Esophagus muscularis mucosa (tissue), 4 donors: ENCODE results near the gene RPLP2. TPM values are rescaled to one million over a fixed set of nuclear protein-coding genes. Genes with fewer than 3 reads are reported as not detected.
A peak's percentile ranks its signal among the peaks of the same experiment; 100 is the strongest.

Experiments used
- DNase-seq: peaks from one replicate; pipeline ENCODE4 v3.0.0-alpha.2; 2017; ENCODE audit errors: extremely low spot score
- H3K27ac ChIP-seq, 4 donors: fragments of 200-600 bp; sonication (generic); replicated peaks in 1 of 4; 1 replicate in 3 of 4; 2 replicates in 1 of 4; pipeline ENCODE4 v1.5.1; 2016 to 2019; ENCODE audit warnings: mild to moderate bottlenecking in 1 of 4
- H3K27me3 ChIP-seq, 4 donors: fragments of 200-600 bp; sonication (generic); one replicate each; pipeline versions ENCODE4 v1.5.1 to v1.6.0; 2016 to 2019
- H3K36me3 ChIP-seq, 4 donors: fragments of 200-600 bp; sonication (generic); one replicate each; pipeline ENCODE4 v1.5.1; 2016 to 2019
- H3K4me1 ChIP-seq, 4 donors: fragments of 200-600 bp; sonication (generic); one replicate each; pipeline ENCODE4 v1.5.1; 2016 to 2019
- H3K4me3 ChIP-seq, 4 donors: fragments of 200-600 bp; sonication (generic); 1 replicate in 2 of 4; 2 replicates in 2 of 4; pipeline ENCODE4 v1.5.1; 2016 to 2019; ENCODE audit warnings: mild to moderate bottlenecking in 4 of 4, moderate library complexity in 1 of 4
- H3K9me3 ChIP-seq, 4 donors: fragments of 200-600 bp; sonication (generic); 1 replicate in 3 of 4; 2 replicates in 1 of 4; pipeline ENCODE4 v1.5.1; 2016 to 2019
- CTCF ChIP-seq, 3 experiments: fragments of 200-600 bp in 2 of 3; fragments of 450-650 bp in 1 of 3; sonication (generic) in 2 of 3; IDR thresholded peaks; one replicate each; pipeline ENCODE4 v1.5.1; 2017 to 2019; ENCODE audit warnings: antibody characterized with exemption in 3 of 3, mild to moderate bottlenecking in 2 of 3, moderate library complexity in 1 of 3
- EP300 ChIP-seq: sonication (generic); formaldehyde crosslinking; IDR thresholded peaks from one replicate; pipeline ENCODE4 v1.6.1; 2017; ENCODE audit warnings: antibody characterized with exemption
- POLR2A ChIP-seq: fragments of 450-650 bp; IDR thresholded peaks from one replicate; pipeline ENCODE4 v1.6.1; 2017; ENCODE audit warnings: antibody characterized with exemption, moderate library complexity, mild to moderate bottlenecking, low read depth
- POLR2AphosphoS5 ChIP-seq, 2 donors: sonication (generic); formaldehyde crosslinking; IDR thresholded peaks; one replicate each; pipeline ENCODE4 v1.6.1; 2017; ENCODE audit warnings: antibody characterized with exemption in 2 of 2
- WGBS: methylation state at CpG from one replicate; pipeline ENCODE4 v1.1.5; 2018; 5-methylcytosine and 5-hydroxymethylcytosine counted together
- intact Hi-C: fragments of 100-400 bp; cut with DNase I; formaldehyde crosslinking; loops from one replicate; pipeline ENCODE4 v1.15.1; 2023
- total RNA-seq, 4 donors: library from RNA; depleted of rRNA; stranded (reverse); fragments of >200 nt; gene quantifications; one replicate each; pipeline versions ENCODE4 v1.1.0 to v1.2.1, GENCODE V29; 2016

Gene RPLP2
- total RNA-seq, 4 donors from 2014 or later: 318 to 813 (median 686) TPM

GRCh38 chr11:844693-845644, 35.2 kb downstream of the RPLP2 start:
- peaks cover 3 to 24% (median 21%) of the 10 kb centered on the region in 4 donors for H3K36me3 ChIP-seq
- WGBS: 58% methylated on average over 3 of the region's 31 CpGs

GRCh38 chr11:845872-846495, 36.2 kb downstream of the RPLP2 start:
- peaks cover 62 to 90% (median 84%) of the 10 kb centered on the region in 4 donors for H3K4me1 ChIP-seq
- no peaks in the 10 kb centered on the region for H3K9me3 ChIP-seq
- peaks cover 0 to 20% (median 16%) of the 10 kb centered on the region in 4 donors for H3K36me3 ChIP-seq
- H3K27ac ChIP-seq: peak overlapping the region; percentile 88 to 94 (median 91)
- intact Hi-C loops: loop anchor here (2.0 kb wide), 1 partner anchor 81 kb away; no protein-coding TSS in a partner anchor
- peak overlapping the region in 3 of 4 donors; percentile 80 to 94 (median 89) for H3K4me3 ChIP-seq
- WGBS: no CpG with 5 or more reads among the region's 8 CpGs
- no peak for TF ChIP-seq POLR2AphosphoS5 (IDR thresholded peaks at IDR 0.05)
- no peak for TF ChIP-seq POLR2A
- no peak for TF ChIP-seq EP300
- TF ChIP-seq CTCF (IDR thresholded peaks at IDR 0.05): no peak
- peaks cover 0 to 17% (median 5%) of the 10 kb centered on the region in 4 donors for H3K27me3 ChIP-seq
- no peak for DNase-seq

More at GRCh38 chr11:844693-845644, 35.2 kb downstream of the RPLP2 start:
- Histone ChIP-seq H3K4me1 (peaks cover 60 to 90% (median 84%) of the 10 kb centered on the region in 4 donors), H3K9me3 (no peaks in the 10 kb centered on the region), H3K27ac (peak overlapping the region; percentile 88 to 94 (median 91)), H3K27me3 (peaks cover 0 to 17% (median 5%) of the 10 kb centered on the region in 4 donors), H3K4me3 (peak overlapping the region; percentile 80 to 94 (median 90))
- intact Hi-C loops: loop anchor here (2.0 kb wide), 1 partner anchor 82 kb away; no protein-coding TSS in a partner anchor
- TF ChIP-seq POLR2AphosphoS5 (IDR thresholded peaks at IDR 0.05) (peak; percentile 79 to 89), CTCF (IDR thresholded peaks at IDR 0.05) (no peak)
- peak; percentile 98 for DNase-seq

- WGBS: 70% methylated on average over 6 of the region's 11 CpGs
- Histone ChIP-seq H3K27me3 (peaks cover 0 to 17% (median 5%) of the 10 kb centered on the region in 4 donors), H3K36me3 (peaks cover 0 to 20% (median 13%) of the 10 kb centered on the region in 4 donors), H3K9me3 (no peaks in the 10 kb centered on the region), H3K4me1 (peaks cover 57 to 90% (median 84%) of the 10 kb centered on the region in 4 donors), H3K27ac (peak overlapping the region; percentile 88 to 94 (median 91)), H3K4me3 (no peak overlapping the region)
- intact Hi-C loops: no loop called here
- TF ChIP-seq CTCF (IDR thresholded peaks at IDR 0.05): no peak
- no peak for TF ChIP-seq POLR2AphosphoS5 (IDR thresholded peaks at IDR 0.05)
- no peak for TF ChIP-seq EP300
- DNase-seq: no peak
Measured at GRCh38 chr11:846496-847098, 36.8 kb downstream of the RPLP2 start.

DNA sequence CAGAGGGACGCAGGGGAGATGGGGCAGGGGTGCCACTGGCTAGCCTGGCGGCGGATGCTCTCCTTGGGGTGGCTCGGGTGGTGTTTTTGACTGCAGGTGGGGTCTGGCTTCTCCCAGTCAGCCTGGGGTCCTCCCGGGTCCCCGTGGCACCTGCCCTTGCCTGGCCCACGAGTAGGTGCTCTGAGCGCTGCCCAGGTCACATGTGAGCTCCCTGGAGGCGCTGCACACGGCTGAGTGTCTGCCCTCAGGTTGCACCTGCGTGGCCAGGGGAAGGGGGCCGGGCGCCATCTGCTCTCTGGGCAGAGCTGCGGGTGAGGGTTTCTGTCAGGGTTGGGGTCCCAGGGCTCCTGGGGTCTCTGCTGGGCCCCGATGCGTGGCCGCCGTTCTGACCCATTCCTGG, 38.1 kb downstream of the RPLP2 start:
- peaks cover 54 to 98% (median 87%) of the 10 kb centered on the region in 4 donors for H3K4me1 ChIP-seq
- no peak overlapping the region for H3K4me3 ChIP-seq
- H3K9me3 ChIP-seq: no peaks in the 10 kb centered on the region
- no peak for TF ChIP-seq POLR2A
- no peak for TF ChIP-seq POLR2AphosphoS5 (IDR thresholded peaks at IDR 0.05)
- no peak for TF ChIP-seq EP300
- no peak for TF ChIP-seq CTCF (IDR thresholded peaks at IDR 0.05)
- H3K36me3 ChIP-seq: peaks cover 0 to 30% (median 13%) of the 10 kb centered on the region in 4 donors
- WGBS: 95% methylated on average over 4 of the region's 18 CpGs
- peaks cover 0 to 17% (median 5%) of the 10 kb centered on the region in 4 donors for H3K27me3 ChIP-seq
- no peak overlapping the region for H3K27ac ChIP-seq
- no peak for DNase-seq
- intact Hi-C loops: loop anchor here (2.0 kb wide), 1 partner anchor 203 kb away; no protein-coding TSS in a partner anchor
